NCI-H1105 treated with DMSO at 0.1 percent for 48 hours (cell line): ENCODE data around the gene FSD2.
"Not testable (repeated sequence)": the region's sequence is repeated elsewhere in the genome, so short reads cannot be mapped to it uniquely, and the experiment has no call there.

Experiments used
- DNase-seq: peaks from one replicate; lab custom pipeline; 2025; lab: John Stamatoyannopoulos, UW

FSD2 gene

GRCh38 chr15:82798104-82798503, 7.8 kb downstream of the FSD2 start:
- no peak for DNase-seq

GRCh38 chr15:82793737-82794136, 12.1 kb downstream of the FSD2 start:
- no peak for DNase-seq

- DNase-seq, result no peak
Measured at GRCh38 chr15:82792068-82792467, 13.8 kb downstream of the FSD2 start.

- DNase-seq, result no peak
Measured at GRCh38 chr15:82790321-82790720, 15.5 kb downstream of the FSD2 start.

- no peak for DNase-seq
Measured at GRCh38 chr15:82789491-82789890, 16.4 kb downstream of the FSD2 start.

GRCh38 chr15:82788496-82788895, 17.4 kb downstream of the FSD2 start:
- DNase-seq, result no peak

- DNase-seq, result no peak
Measured at GRCh38 chr15:82781349-82781748, 24.5 kb downstream of the FSD2 start.

- DNase-seq, result no peak
Measured at GRCh38 chr15:82778755-82779154, 27.1 kb downstream of the FSD2 start.

GRCh38 chr15:82774496-82774895, 31.4 kb downstream of the FSD2 start:
- no peak for DNase-seq

- DNase-seq, result no peak
Measured at GRCh38 chr15:82771789-82772607, 33.9 kb downstream of the FSD2 start.

- no peak for DNase-seq
Measured at GRCh38 chr15:82768414-82769054, 37.3 kb downstream of the FSD2 start.

- no peak for DNase-seq
Measured at GRCh38 chr15:82767163-82767829, 38.6 kb downstream of the FSD2 start.

- DNase-seq, result not testable (repeated sequence)
Measured at GRCh38 chr15:82766201-82766600, 39.7 kb downstream of the FSD2 start.

GRCh38 chr15:82764740-82765139, 41.1 kb downstream of the FSD2 start:
- no peak for DNase-seq

GRCh38 chr15:82764117-82764490, 41.8 kb downstream of the FSD2 start:
- no peak for DNase-seq

GRCh38 chr15:82763361-82764116, 42.3 kb downstream of the FSD2 start:
- no peak for DNase-seq

GRCh38 chr15:82751308-82751707, 54.6 kb downstream of the FSD2 start:
- no peak for DNase-seq

- DNase-seq, result no peak
Measured at GRCh38 chr15:82750831-82751180, 55.1 kb downstream of the FSD2 start.

- DNase-seq, result peak; percentile 76
Measured at GRCh38 chr15:82749951-82750830, 55.7 kb downstream of the FSD2 start.

GRCh38 chr15:82748315-82748714, 57.6 kb downstream of the FSD2 start:
- no peak for DNase-seq

- DNase-seq, result no peak
Measured at GRCh38 chr15:82743810-82744209, 62.1 kb downstream of the FSD2 start.
